CD4-positive, alpha-beta memory T cell (primary cell): ENCODE results near the gene COL23A1. TPM values are rescaled to one million over a fixed set of nuclear protein-coding genes. Genes with fewer than 3 reads are reported as not detected.
A peak's percentile ranks its signal among the peaks of the same experiment; 100 is the strongest.

Source experiments
- CTCF ChIA-PET: fragments of 350-600 bp; sonication (Branson Sonifier 250); formaldehyde crosslinking; loops from one replicate; lab custom pipeline; 2021; ENCODE audit warnings: inconsistent platforms; ENCODE audit not compliant: partially characterized antibody; lab: Charles Lee
- POLR2A ChIA-PET: fragments of 350-600 bp; sonication (Branson Sonifier 250); formaldehyde crosslinking; loops from one replicate; lab custom pipeline; 2021; ENCODE audit not compliant: partially characterized antibody; lab: Charles Lee
- DNase-seq, 5 donors: peaks; one replicate each; pipeline versions ENCODE4 v3.0.0 to v3.0.0-alpha.2; 2020 to 2022; ENCODE audit warnings: mixed read lengths in 1 of 5
- H3K27ac ChIP-seq: one replicate; pipeline ENCODE4 v1.7.0; 2013; ENCODE audit warnings: low read depth, low read length
- H3K27me3 ChIP-seq: 2 replicates; pipeline ENCODE4 v1.7.0; 2013; ENCODE audit warnings: mild to moderate bottlenecking, low read length, moderate library complexity; ENCODE audit not compliant: insufficient read depth
- H3K36me3 ChIP-seq: 2 replicates; pipeline ENCODE4 v1.7.0; 2013; ENCODE audit warnings: mild to moderate bottlenecking, low read length, moderate library complexity; ENCODE audit not compliant: insufficient read depth
- H3K4me1 ChIP-seq: 2 replicates; pipeline ENCODE4 v1.7.0; 2013; ENCODE audit warnings: mild to moderate bottlenecking, low read length, moderate library complexity; ENCODE audit not compliant: insufficient read depth
- H3K4me3 ChIP-seq, 2 donors: one replicate each; pipeline ENCODE4 v1.7.0; 2013; ENCODE audit warnings: low read length in 2 of 2, mild to moderate bottlenecking in 1 of 2
- H3K9me3 ChIP-seq, 2 donors: one replicate each; pipeline ENCODE4 v1.7.0; 2013; ENCODE audit warnings: low read length in 2 of 2, control low read depth in 1 of 2; ENCODE audit not compliant: control insufficient read depth in 1 of 2
- H3K27ac Mint-ChIP-seq, 7 donors: one replicate each; pipeline ENCODE4 v1.8.0; 2020 to 2021; ENCODE audit warnings: mixed read lengths in 7 of 7, mild to moderate bottlenecking in 6 of 7, inconsistent platforms in 3 of 7, moderate library complexity in 3 of 7
- H3K27me3 Mint-ChIP-seq, 2 donors: one replicate each; pipeline ENCODE4 v1.8.0; 2020 to 2021; ENCODE audit warnings: mixed read lengths in 2 of 2
- H3K36me3 Mint-ChIP-seq, 2 donors: one replicate each; pipeline ENCODE4 v1.8.0; 2020 to 2021; ENCODE audit warnings: mixed read lengths in 2 of 2, inconsistent platforms in 1 of 2, mild to moderate bottlenecking in 1 of 2
- H3K4me1 Mint-ChIP-seq, 4 donors: one replicate each; pipeline ENCODE4 v1.8.0; 2020 to 2021; ENCODE audit warnings: mixed read lengths in 4 of 4, mild to moderate bottlenecking in 1 of 4
- H3K4me3 Mint-ChIP-seq, 8 donors: one replicate each; pipeline ENCODE4 v1.8.0; 2020 to 2021; ENCODE audit warnings: mixed read lengths in 8 of 8, mild to moderate bottlenecking in 7 of 8, moderate library complexity in 6 of 8, inconsistent platforms in 3 of 8
- H3K9me3 Mint-ChIP-seq, 8 donors: one replicate each; pipeline ENCODE4 v1.8.0; 2020 to 2021; ENCODE audit warnings: mixed read lengths in 8 of 8, mild to moderate bottlenecking in 5 of 8, inconsistent platforms in 3 of 8, moderate library complexity in 1 of 8
- intact Hi-C: fragments of 100-400 bp; cut with micrococcal nuclease; formaldehyde crosslinking; loops from one replicate; pipeline ENCODE4 v1.15.1; 2023
- polyA plus RNA-seq, 2 donors: library from polyadenylated mRNA; unstranded; fragments of 300-500 nt; fragmentation: Illumina TruSeq; gene quantifications; one replicate each; pipeline ENCODE4 v1.2.3, GENCODE V29; 2021
- total RNA-seq, 2 experiments: library from RNA; stranded (reverse); gene quantifications; one replicate each; pipeline ENCODE4 v1.2.3, GENCODE V29; 2021

Gene COL23A1
- total and polyA plus RNA-seq, 4 experiments from 2014 or later, result 0.17 to 0.25 TPM; not detected in 2

- no peak overlapping the region for H3K4me3 Mint-ChIP-seq
- ChIA-PET CTCF (no interaction called here), POLR2A (no interaction called here)
- Histone ChIP-seq H3K4me3 (no peak overlapping the region), H3K36me3 (no peaks in the 10 kb centered on the region), H3K9me3 (no peaks in the 10 kb centered on the region), H3K27me3 (no peaks in the 10 kb centered on the region), H3K4me1 (no peaks in the 10 kb centered on the region), H3K27ac (no peak overlapping the region)
- intact Hi-C loops, result no loop called here
- H3K4me1 Mint-ChIP-seq, result no peaks in the 10 kb centered on the region
- no peak for DNase-seq
- peaks cover 9 to 21% of the 10 kb centered on the region in 2 donors for H3K27me3 Mint-ChIP-seq
- H3K9me3 Mint-ChIP-seq, result peaks cover 0 to 7% (median 0%) of the 10 kb centered on the region in 8 donors
- no peaks in the 10 kb centered on the region for H3K36me3 Mint-ChIP-seq
- no peak overlapping the region for H3K27ac Mint-ChIP-seq
Measured at GRCh38 chr5:178293400-178293799, 296.8 kb downstream of the COL23A1 start.

- Mint-ChIP-seq H3K36me3 (no peaks in the 10 kb centered on the region), H3K4me3 (no peak overlapping the region), H3K4me1 (no peaks in the 10 kb centered on the region), H3K9me3 (peaks cover 0 to 7% (median 0%) of the 10 kb centered on the region in 8 donors), H3K27ac (peak overlapping the region in 1 of 7 donors; percentile 76), H3K27me3 (peaks cover 9 to 21% of the 10 kb centered on the region in 2 donors)
- no peak for DNase-seq
- Histone ChIP-seq H3K4me3 (no peak overlapping the region), H3K9me3 (no peaks in the 10 kb centered on the region), H3K27ac (no peak overlapping the region), H3K4me1 (no peaks in the 10 kb centered on the region), H3K36me3 (no peaks in the 10 kb centered on the region), H3K27me3 (no peaks in the 10 kb centered on the region)
- ChIA-PET POLR2A (no interaction called here), CTCF (no interaction called here)
- intact Hi-C loops, result no loop called here
Measured at GRCh38 chr5:178292826-178293205, 297.4 kb downstream of the COL23A1 start.

DNA sequence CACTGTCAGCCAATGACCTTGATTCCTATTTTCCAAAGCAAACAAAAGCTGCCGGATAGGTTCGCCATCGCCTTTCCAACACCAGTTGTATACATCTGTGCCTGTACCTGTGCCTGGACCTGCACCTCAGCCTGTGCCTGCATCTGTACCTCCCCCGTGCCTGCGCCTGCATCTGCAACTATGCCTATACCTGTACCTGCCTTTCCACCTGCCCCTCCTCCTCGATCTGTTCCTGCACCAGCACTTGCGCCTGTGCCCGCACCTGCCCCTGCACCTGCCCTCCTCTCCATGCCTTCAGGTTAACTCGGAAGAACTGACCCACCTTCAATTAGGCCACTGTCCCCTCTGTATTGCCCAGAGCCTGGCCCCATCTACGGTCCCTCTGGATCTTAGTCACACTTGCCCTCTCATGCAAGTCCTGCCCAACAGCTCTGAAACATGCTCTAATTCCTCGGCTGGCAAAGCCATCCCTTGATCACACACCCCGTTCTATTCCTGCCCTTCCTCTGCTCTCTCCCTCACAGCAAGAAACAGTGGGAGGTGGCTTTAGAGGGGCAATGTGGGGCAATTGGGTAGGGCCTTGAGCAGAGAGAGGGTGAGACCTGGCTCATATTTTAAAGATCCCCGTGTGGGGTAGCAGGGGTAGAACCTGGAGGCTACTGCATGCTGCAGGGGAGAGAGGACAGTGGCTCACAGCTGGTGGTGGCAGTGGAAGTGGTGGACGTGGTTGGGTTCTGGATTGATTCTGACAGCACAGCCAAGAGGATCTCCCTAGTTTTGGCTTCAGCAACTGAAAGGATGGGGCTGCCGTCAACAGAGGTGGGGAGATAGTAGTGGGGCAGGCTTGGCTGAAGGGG lies 298.0 kb downstream of the COL23A1 start:
- no peaks in the 10 kb centered on the region for H3K36me3 ChIP-seq
- no peak overlapping the region for H3K27ac Mint-ChIP-seq
- H3K9me3 Mint-ChIP-seq, result peaks cover 0 to 7% (median 0%) of the 10 kb centered on the region in 8 donors
- ChIA-PET POLR2A (no interaction called here), CTCF (no interaction called here)
- H3K27me3 ChIP-seq, result no peaks in the 10 kb centered on the region
- DNase-seq, result no peak
- H3K36me3 Mint-ChIP-seq, result no peaks in the 10 kb centered on the region
- H3K4me3 Mint-ChIP-seq, result no peak overlapping the region
- no peaks in the 10 kb centered on the region for H3K9me3 ChIP-seq
- H3K4me1 ChIP-seq, result no peaks in the 10 kb centered on the region
- peaks cover 9 to 23% of the 10 kb centered on the region in 2 donors for H3K27me3 Mint-ChIP-seq
- intact Hi-C loops, result no loop called here
- no peaks in the 10 kb centered on the region for H3K4me1 Mint-ChIP-seq
- H3K27ac ChIP-seq, result no peak overlapping the region
- no peak overlapping the region for H3K4me3 ChIP-seq

- no peak overlapping the region for H3K4me3 ChIP-seq
- Mint-ChIP-seq H3K9me3 (peaks cover 0 to 5% (median 0%) of the 10 kb centered on the region in 8 donors), H3K4me3 (no peak overlapping the region), H3K27me3 (peaks cover 9 to 23% of the 10 kb centered on the region in 2 donors), H3K36me3 (no peaks in the 10 kb centered on the region), H3K4me1 (no peaks in the 10 kb centered on the region), H3K27ac (peak overlapping the region in 1 of 7 donors; percentile 47)
- ChIA-PET CTCF (no interaction called here), POLR2A (no interaction called here)
- no peaks in the 10 kb centered on the region for H3K9me3 ChIP-seq
- intact Hi-C loops, result no loop called here
- no peaks in the 10 kb centered on the region for H3K36me3 ChIP-seq
- H3K4me1 ChIP-seq, result no peaks in the 10 kb centered on the region
- no peak overlapping the region for H3K27ac ChIP-seq
- no peak for DNase-seq
- H3K27me3 ChIP-seq, result no peaks in the 10 kb centered on the region
Measured at GRCh38 chr5:178291161-178291561, 299.0 kb downstream of the COL23A1 start.

DNA sequence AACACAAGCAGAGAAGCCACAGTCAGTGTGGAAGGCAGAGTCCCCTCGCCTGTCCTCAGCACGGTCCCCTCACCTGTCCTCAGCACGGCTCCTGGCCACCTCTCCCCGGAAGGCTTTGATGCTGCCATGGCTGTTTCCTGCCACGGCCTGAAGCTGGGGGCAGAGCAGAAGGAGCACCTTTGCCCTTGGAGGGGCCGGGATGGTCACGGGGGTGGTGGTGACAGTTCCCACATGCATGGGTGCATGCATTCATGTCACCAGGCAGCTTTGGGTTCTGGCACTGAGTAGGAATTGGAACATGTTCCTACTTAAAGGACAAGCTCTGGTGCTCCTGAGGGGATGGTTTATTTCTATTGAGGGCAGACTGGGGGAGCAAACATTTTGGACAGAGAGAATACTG lies 299.8 kb downstream of the COL23A1 start:
- Histone ChIP-seq H3K9me3 (no peaks in the 10 kb centered on the region), H3K4me1 (no peaks in the 10 kb centered on the region), H3K36me3 (no peaks in the 10 kb centered on the region), H3K27ac (no peak overlapping the region), H3K4me3 (no peak overlapping the region), H3K27me3 (no peaks in the 10 kb centered on the region)
- H3K27me3 Mint-ChIP-seq, result peaks cover 9 to 23% of the 10 kb centered on the region in 2 donors
- no peak for DNase-seq
- H3K4me3 Mint-ChIP-seq, result no peak overlapping the region
- intact Hi-C loops, result no loop called here
- peaks cover 0 to 3% (median 0%) of the 10 kb centered on the region in 8 donors for H3K9me3 Mint-ChIP-seq
- H3K36me3 Mint-ChIP-seq, result no peaks in the 10 kb centered on the region
- no peaks in the 10 kb centered on the region for H3K4me1 Mint-ChIP-seq
- no peak overlapping the region for H3K27ac Mint-ChIP-seq
- ChIA-PET CTCF (no interaction called here), POLR2A (no interaction called here)

- peaks cover 0 to 3% (median 0%) of the 10 kb centered on the region in 8 donors for H3K9me3 Mint-ChIP-seq
- H3K27ac ChIP-seq, result no peak overlapping the region
- peaks cover 9 to 23% of the 10 kb centered on the region in 2 donors for H3K27me3 Mint-ChIP-seq
- no peak overlapping the region for H3K4me3 ChIP-seq
- H3K27me3 ChIP-seq, result no peaks in the 10 kb centered on the region
- no peaks in the 10 kb centered on the region for H3K4me1 Mint-ChIP-seq
- no peaks in the 10 kb centered on the region for H3K9me3 ChIP-seq
- no peaks in the 10 kb centered on the region for H3K36me3 ChIP-seq
- no peaks in the 10 kb centered on the region for H3K36me3 Mint-ChIP-seq
- no peaks in the 10 kb centered on the region for H3K4me1 ChIP-seq
- H3K27ac Mint-ChIP-seq, result no peak overlapping the region
- POLR2A ChIA-PET, result no interaction called here
- intact Hi-C loops, result no loop called here
- no peak overlapping the region for H3K4me3 Mint-ChIP-seq
- no peak for DNase-seq
- CTCF ChIA-PET, result no interaction called here
Measured at GRCh38 chr5:178289438-178289837, 300.8 kb downstream of the COL23A1 start.

- Mint-ChIP-seq H3K9me3 (peaks cover 0 to 8% (median 6%) of the 10 kb centered on the region in 8 donors), H3K4me1 (no peaks in the 10 kb centered on the region), H3K27ac (no peak overlapping the region), H3K4me3 (no peak overlapping the region), H3K36me3 (peaks cover 0 to 5% of the 10 kb centered on the region in 2 donors), H3K27me3 (peaks cover 9 to 21% of the 10 kb centered on the region in 2 donors)
- ChIA-PET POLR2A (no interaction called here), CTCF (no interaction called here)
- no peaks in the 10 kb centered on the region for H3K36me3 ChIP-seq
- no peak overlapping the region for H3K27ac ChIP-seq
- H3K4me3 ChIP-seq, result no peak overlapping the region
- intact Hi-C loops, result no loop called here
- DNase-seq, result no peak
- peaks cover 0 to 1% of the 10 kb centered on the region in 2 donors for H3K9me3 ChIP-seq
- no peaks in the 10 kb centered on the region for H3K27me3 ChIP-seq
- no peaks in the 10 kb centered on the region for H3K4me1 ChIP-seq
Measured at GRCh38 chr5:178288401-178289368, 301.5 kb downstream of the COL23A1 start.
